Osteoblast (primary cell): ENCODE data around the gene RPL34. TPM values are rescaled to one million over a fixed set of nuclear protein-coding genes. Genes with fewer than 3 reads are reported as not detected.

Experiments used
- DNase-seq: peaks from one replicate; pipeline ENCODE4 v3.0.0; 2011; ENCODE audit warnings: low spot score, mixed read lengths; ENCODE audit not compliant: insufficient read length; ENCODE audit errors: missing footprints
- H2AFZ ChIP-seq: 2 replicates; pipeline ENCODE4 v1.6.0; 2011; ENCODE audit warnings: mild to moderate bottlenecking, low read length
- H3K27ac ChIP-seq: 2 replicates; pipeline ENCODE4 v1.5.1; 2011; ENCODE audit warnings: mild to moderate bottlenecking, low read depth, low read length, moderate library complexity
- H3K27me3 ChIP-seq: 2 replicates; pipeline ENCODE4 v1.6.0; 2012; ENCODE audit warnings: mild to moderate bottlenecking, control low read depth, inconsistent platforms, low read length, moderate library complexity; ENCODE audit not compliant: insufficient read depth
- H3K36me3 ChIP-seq: 2 replicates; pipeline ENCODE4 v1.5.1; 2011; ENCODE audit warnings: mild to moderate bottlenecking, low read length, control low read depth, moderate library complexity; ENCODE audit not compliant: insufficient read depth
- H3K4me1 ChIP-seq: 2 replicates; pipeline ENCODE4 v1.5.1; 2011; ENCODE audit warnings: mild to moderate bottlenecking, low read length, control low read depth, moderate library complexity; ENCODE audit not compliant: insufficient read depth
- H3K4me2 ChIP-seq: 2 replicates; pipeline ENCODE4 v1.6.0; 2011; ENCODE audit warnings: mild to moderate bottlenecking, low read length; ENCODE audit not compliant: insufficient read depth
- H3K4me3 ChIP-seq: fragments of 200-600 bp; sonication (generic); 3 replicates; pipeline ENCODE4 v1.5.1; 2012; ENCODE audit warnings: mild to moderate bottlenecking, low read length, inconsistent platforms; ENCODE audit not compliant: insufficient read depth
- H3K79me2 ChIP-seq: 2 replicates; pipeline ENCODE4 v1.6.0; 2012; ENCODE audit warnings: mild to moderate bottlenecking, low read length, control low read depth, inconsistent platforms; ENCODE audit not compliant: insufficient read depth
- H3K9me3 ChIP-seq: 2 replicates; pipeline ENCODE4 v1.5.1; 2011; ENCODE audit warnings: low read depth, low read length, control low read depth
- H4K20me1 ChIP-seq: 2 replicates; pipeline ENCODE4 v1.6.0; 2012; ENCODE audit warnings: mild to moderate bottlenecking, low read length, control low read depth; ENCODE audit not compliant: insufficient read depth
- CTCF ChIP-seq: IDR thresholded peaks from 2 replicates; pipeline ENCODE4 v1.5.1; 2011; ENCODE audit warnings: mild to moderate bottlenecking, low read depth, low read length, moderate library complexity; ENCODE audit errors: extremely low read depth
- total RNA-seq: library from RNA; depleted of rRNA; stranded (reverse); fragments of >200 nt; gene quantifications from 2 replicates; pipeline ENCODE4 v1.2.3, GENCODE V29; 2012

RPL34 gene
- total RNA-seq, 1 donor = 448 TPM

- H3K9me3 ChIP-seq = no peaks in the 10 kb centered on the region
- TF ChIP-seq CTCF = no peak
Observed at GRCh38 chr4:108636246-108636645, 15.9 kb downstream of the RPL34 start.

GRCh38 chr4:108637856-108638255 is 17.5 kb downstream of the RPL34 start:
- no peak for DNase-seq
- no peak overlapping the region for H2AFZ ChIP-seq
- no peaks in the 10 kb centered on the region for H3K79me2 ChIP-seq
- H4K20me1 ChIP-seq = no peaks in the 10 kb centered on the region
- H3K9me3 ChIP-seq = no peaks in the 10 kb centered on the region
- no peaks in the 10 kb centered on the region for H3K27me3 ChIP-seq
- peak; percentile 41 for TF ChIP-seq CTCF
- peaks cover 15% of the 10 kb centered on the region for H3K4me1 ChIP-seq
- H3K36me3 ChIP-seq = peaks cover 13% of the 10 kb centered on the region
- H3K4me2 ChIP-seq = no peak overlapping the region
- H3K27ac ChIP-seq = no peak overlapping the region
- H3K4me3 ChIP-seq = no peak overlapping the region

More at GRCh38 chr4:108636246-108636645, 15.9 kb downstream of the RPL34 start:
- Histone ChIP-seq H3K79me2 (no peaks in the 10 kb centered on the region), H3K36me3 (peaks cover 26% of the 10 kb centered on the region), H3K27me3 (no peaks in the 10 kb centered on the region), H4K20me1 (no peaks in the 10 kb centered on the region), H3K27ac (no peak overlapping the region), H3K4me2 (no peak overlapping the region), H3K4me1 (peaks cover 15% of the 10 kb centered on the region), H2AFZ (no peak overlapping the region), H3K4me3 (no peak overlapping the region)
- peak; percentile 44 for DNase-seq

GRCh38 chr4:108644237-108644636 is 23.9 kb downstream of the RPL34 start:
- H3K36me3 ChIP-seq = no peaks in the 10 kb centered on the region
- no peaks in the 10 kb centered on the region for H4K20me1 ChIP-seq
- H3K9me3 ChIP-seq = no peaks in the 10 kb centered on the region
- H3K27ac ChIP-seq = peak overlapping the region; percentile 2
- H3K27me3 ChIP-seq = no peaks in the 10 kb centered on the region
- peak; percentile 82 for DNase-seq
- TF ChIP-seq CTCF = no peak
- H3K4me2 ChIP-seq = peak overlapping the region; percentile 17
- H2AFZ ChIP-seq = no peak overlapping the region
- H3K4me3 ChIP-seq = no peak overlapping the region
- peaks cover 14% of the 10 kb centered on the region for H3K4me1 ChIP-seq
- H3K79me2 ChIP-seq = no peaks in the 10 kb centered on the region

- H3K4me1 ChIP-seq = peaks cover 19% of the 10 kb centered on the region
- no peaks in the 10 kb centered on the region for H4K20me1 ChIP-seq
- no peaks in the 10 kb centered on the region for H3K9me3 ChIP-seq
- no peaks in the 10 kb centered on the region for H3K36me3 ChIP-seq
- no peak overlapping the region for H3K4me3 ChIP-seq
- H3K79me2 ChIP-seq = peaks cover 13% of the 10 kb centered on the region
- no peak overlapping the region for H2AFZ ChIP-seq
- no peak overlapping the region for H3K27ac ChIP-seq
- no peaks in the 10 kb centered on the region for H3K27me3 ChIP-seq
- TF ChIP-seq CTCF = no peak
- no peak overlapping the region for H3K4me2 ChIP-seq
- no peak for DNase-seq
Observed at GRCh38 chr4:108646706-108647105, 26.3 kb downstream of the RPL34 start.
